ENCODE results near the gene KDELR3. TPM values are rescaled to one million over a fixed set of nuclear protein-coding genes. Genes with fewer than 3 reads are reported as not detected.

The KDELR3 gene
- total RNA-seq, 1 experiment from 2014 or later, result 8.2 TPM

DNA sequence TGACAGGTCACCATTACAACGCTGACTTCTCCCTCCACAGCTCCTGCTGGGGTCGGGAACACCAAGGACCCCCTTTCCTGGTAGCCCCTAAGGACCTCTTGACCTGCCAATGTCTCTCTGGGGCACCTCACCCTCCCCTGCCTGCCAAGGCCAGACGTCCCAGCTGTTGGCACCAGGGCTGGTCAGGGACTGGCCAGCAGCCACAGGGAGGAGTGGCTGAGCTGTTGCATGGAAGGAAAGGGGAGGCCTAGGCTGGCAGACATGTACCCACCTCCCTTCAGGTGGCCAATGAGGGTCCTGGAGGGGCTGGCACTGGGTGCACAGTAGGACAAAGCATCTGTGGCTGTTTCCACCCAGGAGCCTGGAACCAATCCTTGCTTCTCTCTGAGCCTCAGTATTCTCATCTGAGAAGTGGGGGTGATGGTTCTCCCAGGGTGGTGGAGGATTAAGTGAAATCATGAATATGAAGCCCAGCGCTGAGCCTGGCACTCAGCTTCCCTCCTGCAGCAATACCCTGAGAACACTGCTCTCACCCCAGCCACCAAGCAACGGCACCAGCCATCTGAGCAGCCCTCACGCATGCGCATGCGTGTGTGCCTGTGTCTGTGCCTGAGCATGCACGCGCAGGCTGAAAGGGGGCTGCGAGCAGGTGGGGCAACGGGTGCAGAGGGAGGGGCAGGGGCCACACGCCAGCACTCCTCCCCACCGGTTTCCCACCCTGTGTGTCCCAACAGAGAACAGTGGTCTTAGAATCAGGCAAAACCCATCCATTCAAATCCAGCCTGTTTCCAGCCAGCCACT lies 18.8 kb upstream of the KDELR3 start:
- DNase-seq, result no peak
- H3K27me3 ChIP-seq (ENCODE audit: control insufficient read depth, insufficient read depth, low read length), result peaks cover 22% of the 10 kb centered on the region
- no peaks in the 10 kb centered on the region for H3K36me3 ChIP-seq (replicated peaks; ENCODE audit: control insufficient read depth, insufficient read depth, low read length)
- H3K4me3 ChIP-seq (ENCODE audit: insufficient read depth, low read depth, low read length), result no peak overlapping the region

DNA sequence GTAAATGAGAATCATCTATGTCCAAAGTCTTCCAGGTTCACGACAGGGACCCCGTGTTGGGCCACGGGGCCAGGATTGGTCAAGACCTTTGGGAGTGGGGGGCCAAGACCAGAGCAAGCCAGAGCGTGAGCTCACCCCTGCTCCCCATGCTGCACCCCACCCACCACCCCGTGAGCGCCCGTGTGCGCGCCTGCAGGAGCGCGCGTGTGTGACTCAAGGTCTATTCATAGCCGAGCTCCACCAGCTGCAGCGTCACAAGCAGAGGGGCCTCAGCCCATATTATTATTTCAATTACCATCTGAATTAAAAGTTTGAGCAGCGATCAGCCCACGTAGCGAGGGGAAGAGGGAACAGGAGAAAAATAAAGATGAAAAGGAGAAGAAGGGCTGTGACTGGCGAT lies 18.1 kb upstream of the KDELR3 start:
- no peak for DNase-seq
- H3K4me3 ChIP-seq (ENCODE audit: insufficient read depth, low read depth, low read length), result no peak overlapping the region
- H3K27me3 ChIP-seq (ENCODE audit: control insufficient read depth, insufficient read depth, low read length), result peaks cover 29% of the 10 kb centered on the region
- H3K36me3 ChIP-seq (replicated peaks; ENCODE audit: control insufficient read depth, insufficient read depth, low read length), result no peaks in the 10 kb centered on the region

DNA sequence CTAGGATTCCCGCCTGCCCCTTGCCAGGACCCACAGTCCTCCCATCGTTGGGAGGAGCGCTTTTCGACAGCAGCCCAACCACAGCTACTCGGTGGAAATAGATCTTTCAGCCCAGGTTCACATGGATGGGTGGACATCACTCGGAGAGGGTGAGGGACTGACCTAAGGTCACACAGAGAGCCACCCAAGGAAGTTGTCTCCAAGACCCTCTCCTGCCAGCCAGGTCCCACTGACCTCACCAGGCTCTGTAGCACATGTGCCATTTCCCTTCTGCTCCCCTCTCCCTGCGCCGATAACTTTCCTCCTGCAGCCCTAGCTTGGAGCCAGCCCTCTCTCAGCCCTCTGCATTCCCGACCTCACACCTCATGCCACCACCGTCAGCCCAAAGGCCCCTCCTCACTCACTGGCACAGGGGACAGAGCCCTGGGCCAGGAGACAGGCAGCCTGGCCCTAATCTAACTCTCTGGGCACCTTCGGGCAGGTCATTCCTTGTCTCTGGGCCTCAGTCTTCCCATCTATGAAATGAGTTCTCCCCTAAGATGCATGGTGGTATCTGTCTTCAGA lies 17.6 kb upstream of the KDELR3 start:
- DNase-seq, result no peak
- H3K36me3 ChIP-seq (replicated peaks; ENCODE audit: control insufficient read depth, insufficient read depth, low read length), result no peaks in the 10 kb centered on the region
- H3K27me3 ChIP-seq (ENCODE audit: control insufficient read depth, insufficient read depth, low read length), result peaks cover 33% of the 10 kb centered on the region
- H3K4me3 ChIP-seq (ENCODE audit: insufficient read depth, low read depth, low read length), result no peak overlapping the region

DNA sequence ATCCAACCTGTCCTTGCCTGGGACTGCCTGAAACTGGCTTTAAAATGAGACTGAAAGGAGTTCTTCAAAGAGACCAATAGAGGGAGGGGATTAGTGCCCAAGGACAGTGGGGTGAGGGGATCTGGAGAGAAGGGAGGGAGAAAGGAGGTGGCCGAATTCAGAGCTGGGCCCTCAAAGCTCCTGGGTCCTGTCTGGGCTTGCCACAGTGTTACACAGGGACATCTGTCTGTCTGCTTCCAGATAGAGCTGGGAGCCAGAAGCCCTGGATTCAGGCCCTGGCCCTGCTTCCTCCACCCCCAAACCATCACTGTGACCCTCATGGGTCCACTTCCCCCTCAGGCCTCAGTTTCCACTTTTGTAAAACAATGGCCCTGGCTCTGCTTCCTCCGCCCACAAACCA lies 16.5 kb upstream of the KDELR3 start:
- Histone ChIP-seq H3K4me3 (ENCODE audit: insufficient read depth, low read depth, low read length) (no peak overlapping the region), H3K27me3 (ENCODE audit: control insufficient read depth, insufficient read depth, low read length) (peaks cover 39% of the 10 kb centered on the region), H3K36me3 (replicated peaks; ENCODE audit: control insufficient read depth, insufficient read depth, low read length) (no peaks in the 10 kb centered on the region)
- DNase-seq, result no peak

DNA sequence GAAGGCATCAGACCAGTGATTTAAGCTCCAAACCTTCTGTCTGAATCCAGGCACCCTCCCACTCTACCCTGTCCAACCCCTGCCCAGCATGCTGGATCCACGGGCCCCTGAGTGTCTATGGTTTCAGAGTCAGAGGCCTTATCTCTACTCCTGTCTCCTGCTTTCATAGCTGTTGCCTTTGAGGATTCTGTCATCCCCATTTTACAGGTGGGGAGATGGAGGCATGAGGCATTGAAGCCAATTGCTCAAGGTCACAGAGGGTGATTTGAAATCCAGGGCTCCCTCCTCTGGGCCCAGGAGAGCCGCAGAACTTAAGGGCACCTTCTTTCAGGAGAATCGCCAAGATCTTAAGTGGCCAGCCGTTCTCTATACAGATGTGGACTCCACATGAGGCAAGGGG lies 16.0 kb upstream of the KDELR3 start:
- no peak for DNase-seq
- peaks cover 39% of the 10 kb centered on the region for H3K27me3 ChIP-seq (ENCODE audit: control insufficient read depth, insufficient read depth, low read length)
- no peak overlapping the region for H3K4me3 ChIP-seq (ENCODE audit: insufficient read depth, low read depth, low read length)
- H3K36me3 ChIP-seq (replicated peaks; ENCODE audit: control insufficient read depth, insufficient read depth, low read length), result no peaks in the 10 kb centered on the region

DNA sequence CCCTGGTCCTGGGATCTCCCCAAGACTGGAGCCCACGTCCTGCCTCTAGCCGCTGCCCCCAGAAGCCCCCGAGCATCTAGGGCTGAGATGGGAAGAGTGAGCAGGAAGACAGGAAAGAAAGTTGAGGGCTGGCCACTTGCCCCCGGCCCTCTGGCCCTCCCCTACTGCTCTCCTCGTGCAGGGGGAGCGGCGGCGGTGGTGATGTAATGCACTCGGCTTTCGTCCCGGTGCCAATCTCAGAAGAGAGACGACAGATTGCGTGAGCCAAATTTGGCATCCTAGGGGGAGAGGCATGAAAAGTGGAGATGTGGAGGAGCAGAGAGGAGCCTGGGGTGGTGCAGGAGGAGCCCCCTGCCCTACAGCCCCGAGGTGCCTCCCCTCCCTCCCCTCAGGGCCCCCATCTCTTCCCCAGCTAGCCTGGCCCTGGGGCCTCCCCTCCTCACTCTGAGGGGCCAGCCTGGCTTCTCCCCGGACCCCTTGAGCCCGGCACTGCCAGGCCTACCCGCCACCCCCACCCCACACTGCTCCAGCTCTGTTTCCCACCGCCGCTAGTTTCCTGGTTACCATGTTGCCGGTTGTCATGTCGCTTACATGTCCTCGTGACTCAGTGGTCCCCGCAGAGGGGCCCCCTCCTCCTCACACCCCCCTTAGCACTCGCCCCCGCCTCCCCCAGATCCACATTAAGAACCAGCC lies 15.4 kb upstream of the KDELR3 start:
- H3K4me3 ChIP-seq (ENCODE audit: insufficient read depth, low read depth, low read length), result no peak overlapping the region
- no peaks in the 10 kb centered on the region for H3K36me3 ChIP-seq (replicated peaks; ENCODE audit: control insufficient read depth, insufficient read depth, low read length)
- peak; percentile 81 for DNase-seq
- peaks cover 41% of the 10 kb centered on the region for H3K27me3 ChIP-seq (ENCODE audit: control insufficient read depth, insufficient read depth, low read length)

DNA sequence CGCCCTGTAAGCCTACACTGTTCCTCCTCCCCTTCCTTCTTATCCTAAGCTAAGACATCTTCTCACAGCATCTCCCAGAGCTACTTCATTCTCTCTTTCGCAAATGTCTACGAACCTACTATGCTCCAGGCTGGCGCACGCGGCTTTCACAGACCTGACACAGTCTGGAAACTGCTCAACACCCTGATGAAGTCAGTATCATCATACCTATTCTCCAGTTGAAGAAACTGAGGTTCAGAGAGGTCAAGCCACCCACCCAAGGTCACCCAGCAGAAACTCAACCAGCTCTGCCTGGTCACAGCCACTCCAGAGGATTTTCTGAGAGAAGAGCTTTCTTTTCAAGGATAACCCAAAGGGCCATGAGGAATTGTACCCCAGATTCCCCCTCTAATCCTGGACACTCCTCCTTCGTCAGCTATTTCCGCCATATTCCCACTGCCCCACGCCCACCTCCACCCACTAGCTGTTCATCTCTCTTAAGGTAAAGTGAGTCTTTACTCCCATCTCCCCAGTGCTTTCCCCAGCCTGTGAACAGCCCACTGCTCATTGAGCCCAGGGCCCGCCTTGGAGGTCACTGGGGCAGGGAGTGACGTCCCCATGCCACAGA lies 14.7 kb upstream of the KDELR3 start:
- Histone ChIP-seq H3K36me3 (replicated peaks; ENCODE audit: control insufficient read depth, insufficient read depth, low read length) (no peaks in the 10 kb centered on the region), H3K27me3 (ENCODE audit: control insufficient read depth, insufficient read depth, low read length) (peaks cover 43% of the 10 kb centered on the region), H3K4me3 (ENCODE audit: insufficient read depth, low read depth, low read length) (no peak overlapping the region)
- no peak for DNase-seq

DNA sequence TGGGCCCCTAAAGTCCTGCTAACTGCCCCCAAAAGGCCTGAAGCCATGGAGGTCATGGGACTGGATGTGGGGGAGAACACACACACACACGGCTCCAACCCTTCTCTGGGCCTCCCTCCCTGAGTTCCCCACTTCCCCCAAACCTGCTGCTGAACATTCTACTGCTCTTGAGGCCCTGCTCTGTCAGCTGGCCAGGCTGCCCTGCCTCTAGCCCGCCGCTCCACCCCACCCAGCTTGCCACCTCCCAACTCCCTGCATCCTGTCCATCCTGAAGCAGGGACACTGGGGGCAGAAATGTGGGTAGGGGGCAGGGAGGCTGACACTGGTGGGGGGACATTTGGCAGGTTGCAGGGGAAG lies 13.9 kb upstream of the KDELR3 start:
- no peak for DNase-seq
- no peak overlapping the region; the same call in 1 of the 2 replicates for H3K4me3 ChIP-seq (ENCODE audit: insufficient read depth, low read depth, low read length)
- peaks cover 47% of the 10 kb centered on the region for H3K27me3 ChIP-seq (ENCODE audit: control insufficient read depth, insufficient read depth, low read length)
- H3K36me3 ChIP-seq (replicated peaks; ENCODE audit: control insufficient read depth, insufficient read depth, low read length), result no peaks in the 10 kb centered on the region

DNA sequence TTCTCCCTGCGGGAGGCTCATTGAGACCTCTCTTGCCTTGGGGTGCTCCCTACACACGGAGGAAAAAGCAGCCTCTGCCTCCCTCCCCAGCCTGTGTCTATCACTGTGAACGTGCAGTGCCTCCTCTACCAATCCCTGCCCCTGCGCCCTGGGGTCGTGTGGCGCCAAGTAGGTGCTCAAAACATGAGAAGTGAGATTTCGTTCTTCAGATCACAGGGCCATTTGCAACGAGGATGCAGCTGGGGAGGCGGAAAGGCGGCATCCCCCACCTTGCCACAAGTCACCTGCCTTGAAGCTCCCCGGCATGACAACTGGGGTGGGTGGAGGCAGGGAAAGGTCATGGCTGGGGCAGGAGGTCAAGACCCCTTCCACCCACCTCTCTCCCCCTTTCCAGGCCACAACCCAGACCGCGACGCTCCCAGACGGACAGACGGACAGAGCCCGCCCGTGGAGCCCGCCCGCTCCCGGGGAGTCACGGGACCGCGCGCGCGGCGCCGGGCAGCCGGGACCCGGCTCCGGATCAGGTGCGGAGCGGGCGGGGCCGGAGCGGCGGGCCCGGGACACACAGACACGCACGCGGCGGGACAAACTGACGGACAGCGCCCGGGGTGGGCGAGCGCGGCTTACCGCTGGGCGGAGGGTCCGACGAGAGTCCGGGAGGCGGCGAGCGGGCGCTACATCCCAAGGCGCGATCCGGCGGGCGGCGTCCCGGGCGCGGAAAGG lies 13.4 kb upstream of the KDELR3 start:
- Histone ChIP-seq H3K4me3 (ENCODE audit: insufficient read depth, low read depth, low read length) (peak overlapping the region; percentile 44), H3K36me3 (replicated peaks; ENCODE audit: control insufficient read depth, insufficient read depth, low read length) (no peaks in the 10 kb centered on the region), H3K27me3 (ENCODE audit: control insufficient read depth, insufficient read depth, low read length) (peaks cover 47% of the 10 kb centered on the region)
- peak; percentile 86 for DNase-seq

DNA sequence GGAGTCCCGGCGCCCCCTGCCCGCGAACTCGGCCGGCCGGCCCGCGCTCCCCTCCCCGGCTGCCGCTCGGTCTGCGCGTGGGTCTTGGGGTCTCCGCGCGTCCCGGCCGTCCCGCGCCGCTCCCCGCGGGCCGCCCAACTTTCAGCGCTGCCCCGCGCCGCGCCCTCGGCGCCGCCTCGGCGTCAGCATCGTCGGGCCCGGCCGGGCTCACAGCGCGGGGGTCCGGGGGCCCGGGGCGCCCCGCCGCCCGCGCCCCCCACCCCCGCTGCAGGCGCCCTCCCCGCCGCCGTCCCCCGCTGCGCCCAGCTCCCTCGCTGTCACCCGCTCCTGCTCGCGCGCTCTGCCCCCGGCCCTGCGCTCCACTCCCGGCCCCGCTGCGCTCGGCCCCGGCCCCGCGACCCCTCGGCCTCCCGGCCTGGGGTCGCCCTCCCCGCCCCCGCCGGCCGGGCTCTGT lies 12.8 kb upstream of the KDELR3 start, which contains the start of gene KCNJ4:
KCNJ4 (minus strand) TSS at position 124 of the 454 bp plus-strand sequence. CDS start 27,067 bp downstream, outside the sequence.
- Histone ChIP-seq H3K4me3 (ENCODE audit: insufficient read depth, low read depth, low read length) (peak within 1 kb of the TSS; percentile 48), H3K36me3 (replicated peaks; ENCODE audit: control insufficient read depth, insufficient read depth, low read length) (no peaks in the 10 kb centered on the region), H3K27me3 (ENCODE audit: control insufficient read depth, insufficient read depth, low read length) (peaks cover 47% of the 10 kb centered on the region)
- peak; percentile 85 for DNase-seq

DNA sequence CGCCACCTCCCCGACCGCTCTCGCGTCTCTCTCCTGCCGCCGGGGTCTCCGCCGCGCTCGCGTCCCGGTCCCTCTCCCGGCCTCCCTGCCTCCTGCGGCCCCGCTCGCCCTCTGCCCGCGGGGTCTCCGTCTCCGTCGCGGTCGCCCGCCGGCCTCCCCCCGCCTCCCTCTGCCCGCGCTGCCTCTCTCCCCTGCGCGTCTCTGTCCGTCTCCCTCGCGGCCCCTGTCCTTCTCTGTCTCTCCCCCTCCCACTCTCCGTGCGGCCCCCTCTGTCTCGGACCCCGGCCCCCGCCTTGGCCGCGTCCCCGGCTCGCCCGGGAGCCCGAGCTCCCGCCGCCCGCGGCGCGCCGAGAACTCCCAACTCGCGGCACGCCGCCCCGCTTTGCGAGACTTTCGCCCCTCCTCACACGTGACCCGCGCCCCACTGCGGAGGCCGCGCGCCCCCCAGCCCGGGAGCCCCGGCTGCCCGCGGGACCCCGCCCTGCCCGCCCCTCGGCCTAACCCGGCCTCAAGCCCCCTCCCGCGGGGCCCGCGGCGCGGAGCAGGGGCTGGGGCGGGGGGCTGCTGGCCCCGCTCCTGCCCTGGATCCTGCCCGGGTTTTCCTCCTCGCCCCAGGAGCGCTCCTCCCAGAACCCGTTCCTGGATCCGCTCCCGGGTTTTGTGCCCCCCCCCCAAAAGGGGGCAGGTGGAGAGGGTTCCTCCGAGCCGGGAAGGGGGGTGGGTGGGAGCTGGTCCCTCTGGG lies 12.2 kb upstream of the KDELR3 start:
- peaks cover 47% of the 10 kb centered on the region for H3K27me3 ChIP-seq (ENCODE audit: control insufficient read depth, insufficient read depth, low read length)

DNA sequence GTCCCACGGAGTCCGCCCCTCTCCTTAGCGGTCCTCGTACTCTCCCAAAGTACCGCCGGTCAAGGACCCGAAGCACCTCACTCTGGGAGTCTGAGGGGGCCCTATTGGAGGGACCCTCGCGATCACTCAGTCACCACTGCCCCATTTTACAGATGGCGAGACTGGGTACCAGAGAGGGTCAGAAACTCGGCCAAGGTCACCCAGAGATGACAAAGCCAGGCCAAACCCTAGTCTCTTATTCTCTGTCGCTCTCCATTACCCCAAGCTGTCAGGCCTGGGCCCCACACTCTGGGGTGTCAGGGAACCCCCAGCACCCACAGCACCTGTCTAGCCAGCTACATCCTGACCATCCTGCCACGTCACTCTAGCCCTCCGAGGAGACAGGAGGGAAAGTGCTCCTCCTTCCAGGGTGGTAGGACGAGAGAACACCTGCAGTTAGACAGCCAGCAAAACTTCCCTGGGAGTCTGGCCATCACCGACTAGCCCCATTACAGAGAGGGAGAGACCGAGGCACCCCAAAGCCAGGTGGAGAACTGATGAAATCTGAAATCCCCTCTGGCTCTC lies 11.5 kb upstream of the KDELR3 start:
- Histone ChIP-seq H3K4me3 (ENCODE audit: insufficient read depth, low read depth, low read length) (peak overlapping the region; percentile 48; the same call in 1 of the 2 replicates), H3K27me3 (ENCODE audit: control insufficient read depth, insufficient read depth, low read length) (peaks cover 52% of the 10 kb centered on the region), H3K36me3 (replicated peaks; ENCODE audit: control insufficient read depth, insufficient read depth, low read length) (no peaks in the 10 kb centered on the region)
- peak; percentile 54 for DNase-seq

More for the DNA sequence above, 12.2 kb upstream of the KDELR3 start:
- Histone ChIP-seq H3K4me3 (ENCODE audit: insufficient read depth, low read depth, low read length) (peak overlapping the region; percentile 48), H3K36me3 (replicated peaks; ENCODE audit: control insufficient read depth, insufficient read depth, low read length) (no peaks in the 10 kb centered on the region)
- DNase-seq, result peak; percentile 97

Measured in H7 (cell line).